GM21528 (cell line): ENCODE data around the gene NAA80.
"Not testable (repeated sequence)": the region's sequence is repeated elsewhere in the genome, so short reads cannot be mapped to it uniquely, and the experiment has no call there.

ENCODE experiments used
- ATAC-seq: cut with Tn5 transposase; IDR thresholded peaks from one replicate; pipeline ENCODE4 v1.9.1; 2021; ENCODE audit warnings: mild to moderate bottlenecking, moderate library complexity; ENCODE audit not compliant: unreplicated experiment, low FRiP score

Gene NAA80

GRCh38 chr3:50293079-50293801 is 6.0 kb downstream of the NAA80 start:
- no peak for ATAC-seq

GRCh38 chr3:50292159-50293078 is 6.8 kb downstream of the NAA80 start, which contains the start of gene IFRD2:
Gene IFRD2, minus strand, starts transcription at chr3:50292429. Its CDS starts 155 bp downstream, at chr3:50292274.
- ATAC-seq: peak; percentile 83

GRCh38 chr3:50290161-50290641 is 9.0 kb downstream of the NAA80 start:
- no peak for ATAC-seq

GRCh38 chr3:50289130-50289529 is 10.1 kb downstream of the NAA80 start:
- ATAC-seq: no peak

- ATAC-seq: no peak
These were observed 10.7 kb downstream of the NAA80 start for GRCh38 chr3:50288387-50289007.

GRCh38 chr3:50287262-50287661 is 11.9 kb downstream of the NAA80 start:
- ATAC-seq: no peak

- no peak for ATAC-seq
These were observed 12.6 kb downstream of the NAA80 start for GRCh38 chr3:50286322-50287227.

- ATAC-seq: not testable (repeated sequence)
These were observed 15.1 kb downstream of the NAA80 start for GRCh38 chr3:50284121-50284520.

GRCh38 chr3:50279255-50280016 is 19.8 kb downstream of the NAA80 start:
- ATAC-seq: no peak

- no peak for ATAC-seq
These were observed 20.4 kb downstream of the NAA80 start, which contains the start of gene LSMEM2 for GRCh38 chr3:50278880-50279224. Gene LSMEM2, plus strand, starts transcription at chr3:50279087. Its CDS starts 27 bp downstream, at chr3:50279114.

- ATAC-seq: no peak
These were observed 20.9 kb downstream of the NAA80 start for GRCh38 chr3:50278123-50278879.

GRCh38 chr3:50276762-50277101 is 22.5 kb downstream of the NAA80 start:
- no peak for ATAC-seq

- no peak for ATAC-seq
These were observed 23.0 kb downstream of the NAA80 start for GRCh38 chr3:50275996-50276761.

- no peak for ATAC-seq
These were observed 23.8 kb downstream of the NAA80 start for GRCh38 chr3:50275141-50275995.

- ATAC-seq: no peak
These were observed 24.7 kb downstream of the NAA80 start for GRCh38 chr3:50274371-50275104.

- ATAC-seq: no peak
These were observed 25.5 kb downstream of the NAA80 start for GRCh38 chr3:50273689-50274065.
